Retinal pigment epithelial cell (primary cell): ENCODE measurements around the gene TGFB1.

ENCODE experiments used
- DNase-seq: peaks from one replicate; pipeline ENCODE4 v3.0.0-alpha.2; 2010; ENCODE audit warnings: low read depth
- H3K4me3 ChIP-seq: 2 replicates; pipeline ENCODE4 v1.5.1; 2011; ENCODE audit warnings: mild to moderate bottlenecking, low read length, control low read depth, moderate library complexity
- CTCF ChIP-seq: conservative IDR thresholded peaks from 2 replicates; pipeline ENCODE4 v1.5.1; 2011; ENCODE audit warnings: low read depth, low read length, control low read depth, inconsistent platforms

Gene TGFB1

GRCh38 chr19:41369769-41370168 is 16.0 kb upstream of the TGFB1 start:
- no peak overlapping the region for H3K4me3 ChIP-seq
- DNase-seq: no peak
- TF ChIP-seq CTCF: no peak

GRCh38 chr19:41367848-41368301 is 14.2 kb upstream of the TGFB1 start:
- TF ChIP-seq CTCF: no peak
- DNase-seq: peak; percentile 79
- no peak overlapping the region for H3K4me3 ChIP-seq

- TF ChIP-seq CTCF: peak; percentile 24
- no peak for DNase-seq
- H3K4me3 ChIP-seq: no peak overlapping the region
These were observed 12.4 kb upstream of the TGFB1 start for GRCh38 chr19:41366089-41366488.

- no peak for DNase-seq
- H3K4me3 ChIP-seq: peak overlapping the region; percentile 95
- no peak for TF ChIP-seq CTCF
These were observed 11.0 kb upstream of the TGFB1 start for GRCh38 chr19:41364524-41365391.

GRCh38 chr19:41363753-41364523 is 10.2 kb upstream of the TGFB1 start, which contains the start of gene B9D2:
Gene B9D2, minus strand, starts transcription at chr19:41364149. Its CDS starts 630 bp downstream, at chr19:41363519.
- peak; percentile 90 for DNase-seq
- no peak for TF ChIP-seq CTCF
- H3K4me3 ChIP-seq: peak within 1 kb of the TSS; percentile 95

GRCh38 chr19:41363371-41363752 is 9.6 kb upstream of the TGFB1 start:
- peak overlapping the region; percentile 95 for H3K4me3 ChIP-seq
- no peak for TF ChIP-seq CTCF
- no peak for DNase-seq
